ENCODE data around the gene ZCCHC7.

ZCCHC7 gene

DNA sequence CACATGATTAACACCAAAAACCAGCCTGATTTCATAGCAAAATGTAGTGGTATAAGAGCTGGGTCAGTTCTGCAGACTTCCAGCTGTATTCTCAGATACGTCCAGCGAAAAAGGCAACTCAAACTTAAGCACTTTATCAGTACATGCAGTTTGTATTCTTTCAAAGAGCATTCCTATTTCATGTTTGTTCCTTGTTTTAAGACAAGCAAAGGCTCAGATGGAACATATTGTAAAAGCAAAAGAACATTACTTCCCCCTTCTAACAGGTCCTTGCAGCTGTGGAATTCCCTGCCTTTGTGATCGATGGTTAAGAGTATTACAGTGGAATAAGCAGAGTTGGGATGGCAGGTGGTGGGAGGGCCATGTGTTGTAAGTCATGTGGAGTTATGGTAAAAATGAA, 215.8 kb downstream of the ZCCHC7 start:
- no peak for DNase-seq (ENCODE audit: low read depth)

DNA sequence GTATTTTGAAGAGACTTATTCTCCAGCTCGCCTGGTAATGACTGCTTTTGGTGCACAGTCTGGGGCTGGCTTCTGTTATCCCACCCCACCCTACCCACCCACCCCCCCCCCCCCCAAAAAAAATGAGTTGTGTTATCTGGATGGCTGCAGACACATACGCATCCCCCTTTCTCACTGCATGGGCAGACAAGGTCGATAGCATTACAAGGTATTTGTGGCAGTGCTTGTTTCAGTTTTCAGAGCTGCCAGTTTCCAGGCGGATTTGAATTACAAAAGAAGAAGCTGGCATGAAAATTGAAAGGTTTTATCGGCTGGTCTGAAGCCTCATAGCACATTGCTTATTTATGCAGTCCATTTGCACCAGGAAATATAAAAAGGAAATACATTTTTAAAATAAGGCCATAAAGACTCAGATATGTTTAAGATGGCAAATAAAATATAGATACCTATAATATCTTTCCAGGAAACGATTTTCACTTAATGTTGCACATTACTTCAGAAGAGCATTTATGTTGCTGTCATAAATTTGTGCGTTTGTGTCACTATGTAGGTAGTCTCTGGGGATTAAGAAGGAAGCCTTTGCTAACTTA, 217.0 kb downstream of the ZCCHC7 start:
- DNase-seq (ENCODE audit: low read depth), result no peak

DNA sequence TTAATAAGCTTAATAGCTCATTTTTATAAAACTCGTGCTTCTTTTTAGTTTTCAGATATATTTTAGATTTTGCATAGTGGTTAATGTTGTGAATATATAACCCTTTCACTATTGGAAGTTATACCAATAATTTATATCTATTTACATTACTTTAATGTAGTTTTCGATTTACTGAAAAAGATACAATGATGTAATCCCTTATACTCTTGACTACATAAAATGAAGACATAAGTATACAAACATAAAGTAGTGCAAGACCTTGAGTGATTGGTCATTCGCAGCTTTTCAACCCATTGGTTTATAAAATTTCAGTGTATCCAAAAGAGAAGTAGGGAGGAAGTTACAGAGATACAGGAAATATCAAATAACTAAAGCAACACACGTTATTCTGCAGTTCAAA, 217.8 kb downstream of the ZCCHC7 start:
- no peak for DNase-seq (ENCODE audit: low read depth)

DNA sequence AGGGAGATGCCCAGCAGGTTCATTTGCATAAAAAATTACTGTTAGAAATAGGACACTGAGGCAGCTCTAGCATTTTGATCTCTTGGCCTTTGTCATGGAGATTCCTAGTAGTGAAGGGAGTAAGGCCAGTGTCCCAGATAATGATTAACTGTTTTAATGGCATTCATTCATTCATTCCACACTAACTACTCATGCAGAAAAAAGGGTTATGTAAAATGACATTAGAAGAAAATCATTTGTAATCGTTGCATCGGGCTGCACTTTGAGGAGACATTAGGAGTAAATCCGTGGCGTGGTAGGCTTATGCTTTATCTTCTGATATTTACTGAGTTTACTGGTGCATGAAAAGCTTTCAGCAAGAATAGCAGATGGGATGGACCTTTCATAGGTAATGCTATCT, 219.5 kb downstream of the ZCCHC7 start:
- no peak for DNase-seq (ENCODE audit: low read depth)

DNA sequence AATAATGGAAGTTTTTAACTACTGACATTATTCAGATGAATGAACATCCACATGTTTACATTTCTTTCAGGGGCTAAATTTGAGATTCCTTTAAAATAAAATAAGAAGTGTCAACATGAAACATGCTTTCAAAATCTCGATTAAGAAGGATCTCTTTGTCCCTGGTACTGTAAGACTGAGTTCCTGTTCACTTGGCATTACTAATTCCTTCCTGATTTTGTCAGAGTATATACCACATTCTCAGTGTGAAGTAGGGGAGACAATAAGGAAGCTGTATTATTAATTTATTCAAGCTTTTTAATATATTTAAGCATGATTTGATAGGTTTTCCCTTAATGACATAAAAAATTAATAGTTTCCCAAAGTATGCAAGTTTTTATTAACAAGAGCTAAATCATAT, 220.6 kb downstream of the ZCCHC7 start:
- no peak for DNase-seq (ENCODE audit: low read depth)

DNA sequence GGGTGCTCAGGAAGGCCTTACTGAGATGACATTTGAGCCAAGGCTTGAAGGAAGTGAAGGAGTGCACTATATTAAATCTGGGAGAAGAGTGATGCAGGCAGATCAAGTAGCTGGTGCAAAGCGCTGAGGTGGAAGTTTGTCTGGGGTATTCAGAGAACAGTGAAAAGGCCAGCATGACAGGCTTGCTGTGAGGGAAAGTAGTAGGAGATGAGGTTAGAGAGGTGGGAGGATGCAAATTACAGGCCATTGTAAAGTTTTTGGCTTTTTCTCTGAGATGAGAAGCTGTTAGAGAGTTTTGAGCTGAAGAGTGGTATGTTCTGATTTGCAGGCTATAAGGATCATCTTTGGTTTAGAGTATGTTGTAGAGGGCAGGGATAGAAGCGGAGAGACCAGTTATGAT, 221.3 kb downstream of the ZCCHC7 start:
- DNase-seq (ENCODE audit: low read depth), result no peak

DNA sequence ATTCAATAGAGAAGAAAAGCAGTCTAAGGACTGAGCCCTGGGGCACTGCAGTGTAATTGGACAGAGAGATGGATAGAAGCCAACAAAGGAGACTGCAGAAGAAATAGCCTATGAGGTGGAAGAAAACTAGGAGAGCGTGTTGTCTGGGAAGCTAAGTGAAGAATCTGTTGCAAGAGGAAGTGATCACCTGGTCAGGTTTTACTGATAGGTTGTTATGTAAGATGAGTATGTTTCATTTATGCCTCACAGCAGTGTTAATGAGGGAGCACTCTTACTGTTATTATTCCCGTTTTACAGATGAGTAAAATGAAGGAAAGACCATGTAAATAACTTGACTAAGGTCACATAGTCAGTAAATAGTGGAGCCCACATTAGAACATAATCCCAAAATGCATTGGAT, 222.1 kb downstream of the ZCCHC7 start:
- no peak for DNase-seq (ENCODE audit: low read depth)

DNA sequence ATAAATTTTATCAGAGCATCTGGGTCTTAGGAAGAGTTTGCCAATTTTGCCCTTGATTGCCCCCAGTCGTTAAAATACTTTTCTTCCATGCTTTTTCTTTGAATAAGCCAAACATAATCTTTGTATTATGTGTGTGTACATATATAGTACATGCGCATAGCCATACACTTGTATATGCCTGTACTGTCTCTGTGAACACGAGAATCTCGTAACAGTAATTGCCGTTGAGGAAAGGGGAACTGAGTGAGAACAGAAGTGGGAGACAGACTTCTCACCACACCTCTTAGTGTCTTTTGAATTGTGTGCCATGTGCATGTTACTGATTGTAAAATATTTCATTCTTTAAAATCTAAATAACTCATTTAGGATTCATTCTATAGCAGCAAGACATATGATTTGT, 222.5 kb downstream of the ZCCHC7 start:
- no peak for DNase-seq (ENCODE audit: low read depth)

DNA sequence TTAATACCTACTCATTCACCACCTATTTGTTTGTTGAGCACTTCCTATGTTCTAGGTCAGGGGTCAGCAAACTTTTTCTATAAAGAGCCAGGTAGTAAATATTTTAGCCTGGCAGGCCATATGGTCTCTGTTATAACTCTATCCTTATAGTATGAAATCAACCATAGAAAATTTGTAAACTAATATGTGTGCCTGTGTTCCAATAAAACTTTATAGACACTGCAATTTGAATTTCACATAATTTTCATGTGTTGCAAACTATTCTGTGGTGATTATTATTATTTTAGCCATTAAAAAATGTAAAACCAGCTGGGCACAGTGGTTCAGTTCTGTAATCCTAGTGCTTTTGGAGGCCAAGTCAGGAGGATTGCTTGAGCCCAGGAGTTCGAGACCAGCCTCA, 223.3 kb downstream of the ZCCHC7 start:
- no peak for DNase-seq (ENCODE audit: low read depth)

DNA sequence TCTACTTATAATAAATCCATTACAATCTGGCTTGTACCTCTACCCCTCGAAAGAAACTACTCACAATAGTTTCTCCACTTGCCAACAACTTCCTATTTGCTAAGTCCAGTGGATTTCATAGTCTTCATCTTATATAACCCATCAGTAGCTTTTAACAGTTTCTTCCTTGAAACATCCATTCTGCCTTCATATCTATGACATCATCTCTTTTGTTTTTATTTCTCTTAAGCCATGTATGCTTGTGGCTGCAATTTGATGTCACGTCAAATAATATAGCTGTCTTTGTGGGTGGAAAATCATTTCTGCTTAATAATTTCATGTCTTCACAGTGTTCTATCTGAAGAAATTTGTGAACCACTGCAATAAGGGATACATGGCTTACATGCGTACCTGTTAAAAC, 224.7 kb downstream of the ZCCHC7 start:
- no peak for DNase-seq (ENCODE audit: low read depth)

DNA sequence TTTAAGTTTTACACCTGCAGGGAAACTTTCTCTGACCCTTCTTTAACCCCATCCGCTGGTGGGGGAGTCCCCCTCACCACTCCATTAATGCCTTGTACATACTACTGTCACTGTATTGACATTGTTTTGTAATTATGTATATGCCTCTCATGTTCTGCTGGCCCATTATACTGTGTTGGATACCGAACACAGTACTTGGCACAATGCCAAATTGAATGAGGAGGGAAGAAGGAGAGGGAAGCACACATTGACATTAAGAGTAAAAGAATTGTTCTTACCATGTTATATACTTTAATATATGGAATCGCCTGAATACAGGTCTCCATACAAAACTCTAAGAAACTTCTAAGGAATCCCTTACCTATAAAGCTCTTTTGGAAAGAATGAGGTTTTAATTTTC, 228.5 kb downstream of the ZCCHC7 start:
- DNase-seq (ENCODE audit: low read depth), result no peak

DNA sequence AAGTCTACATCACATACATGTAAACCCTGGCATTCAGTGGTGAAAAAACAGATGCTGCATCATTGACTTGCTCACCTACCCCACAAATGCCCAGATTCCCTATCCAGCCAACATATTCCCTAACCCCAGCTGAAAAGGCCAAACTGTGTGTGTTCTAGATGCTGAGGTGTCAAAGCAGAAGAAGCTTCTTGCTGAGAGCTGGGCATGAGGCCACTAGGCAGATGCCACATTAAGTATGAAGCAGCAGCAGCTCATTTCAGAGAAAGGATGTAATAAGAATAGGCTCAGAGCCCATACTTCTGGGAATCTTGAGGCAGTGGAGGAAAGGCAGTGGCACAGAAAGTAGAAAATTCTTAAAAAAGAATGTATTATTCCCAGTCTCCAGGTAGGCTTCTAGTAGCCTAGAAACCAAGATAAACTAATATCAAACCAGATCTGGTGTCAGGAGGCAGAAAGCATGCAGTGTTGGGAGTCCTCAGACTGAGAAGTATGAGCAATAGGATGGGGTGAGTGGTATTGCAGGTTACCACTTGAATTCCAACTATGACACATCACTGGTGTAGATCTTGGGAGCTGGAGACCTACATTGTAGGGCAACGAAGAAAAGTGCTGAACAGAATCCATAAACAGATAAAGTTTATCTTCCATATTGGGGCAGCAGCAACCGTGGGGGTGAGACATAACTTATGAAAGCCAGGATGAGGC, 230.3 kb downstream of the ZCCHC7 start:
- DNase-seq (ENCODE audit: low read depth), result no peak

DNA sequence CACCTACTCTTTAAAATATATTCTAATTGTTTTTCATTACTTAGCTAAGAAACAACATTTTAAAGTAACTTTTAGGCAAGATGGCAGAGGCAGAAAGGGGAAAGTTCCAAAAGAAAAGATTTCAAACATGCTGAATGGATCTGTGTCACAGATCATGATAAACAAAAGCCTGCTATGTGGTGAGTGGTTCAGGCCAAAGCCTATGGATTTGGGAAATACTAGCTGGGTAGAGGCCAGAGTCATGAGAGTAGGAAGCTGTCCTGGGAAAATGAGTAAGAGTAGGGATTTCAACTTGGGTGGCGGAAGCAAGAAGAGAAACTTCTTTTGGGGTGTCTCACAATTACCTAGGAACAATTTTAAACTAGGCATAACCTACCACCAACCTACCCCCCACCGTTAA, 233.4 kb downstream of the ZCCHC7 start:
- no peak for DNase-seq (ENCODE audit: low read depth)

DNA sequence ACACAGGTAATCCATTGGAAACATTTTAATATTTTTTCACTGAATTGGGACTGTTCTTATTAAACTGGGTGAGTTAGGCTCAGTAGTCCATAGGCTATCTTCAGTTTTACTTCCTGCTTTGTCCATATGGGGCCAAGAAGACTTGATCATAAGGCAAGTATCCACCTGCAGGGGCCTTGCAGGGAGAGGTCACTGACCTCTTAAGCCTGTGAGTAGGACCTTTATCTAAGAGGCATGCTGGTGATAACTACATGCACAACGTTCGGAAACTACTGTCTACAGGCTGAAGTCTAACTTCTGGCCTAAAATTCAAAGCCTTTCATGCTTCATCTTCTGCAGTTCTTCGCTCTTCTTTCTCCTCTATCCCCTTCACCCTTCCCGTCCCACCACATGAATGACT, 242.1 kb downstream of the ZCCHC7 start:
- no peak for DNase-seq (ENCODE audit: low read depth)

DNA sequence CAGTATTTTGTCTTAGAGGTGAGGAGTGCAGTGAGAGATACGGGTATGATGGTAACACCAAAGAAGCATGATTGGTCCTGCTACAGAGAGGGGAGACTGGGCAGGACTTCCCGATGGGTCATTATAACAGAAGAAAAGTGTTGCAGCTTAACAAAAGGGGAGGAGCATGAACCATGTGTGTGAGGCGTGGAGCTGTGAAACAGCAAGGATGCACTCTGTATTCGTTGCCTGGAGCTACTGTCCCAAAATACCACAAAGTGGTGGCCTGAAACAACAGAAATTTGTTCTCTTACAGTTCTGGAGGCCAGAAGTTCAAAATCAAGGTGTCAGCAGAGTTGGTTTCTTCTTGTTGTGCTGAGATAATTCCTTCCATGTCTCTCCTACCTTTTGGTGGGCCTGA, 242.8 kb downstream of the ZCCHC7 start:
- no peak for DNase-seq (ENCODE audit: low read depth)

DNA sequence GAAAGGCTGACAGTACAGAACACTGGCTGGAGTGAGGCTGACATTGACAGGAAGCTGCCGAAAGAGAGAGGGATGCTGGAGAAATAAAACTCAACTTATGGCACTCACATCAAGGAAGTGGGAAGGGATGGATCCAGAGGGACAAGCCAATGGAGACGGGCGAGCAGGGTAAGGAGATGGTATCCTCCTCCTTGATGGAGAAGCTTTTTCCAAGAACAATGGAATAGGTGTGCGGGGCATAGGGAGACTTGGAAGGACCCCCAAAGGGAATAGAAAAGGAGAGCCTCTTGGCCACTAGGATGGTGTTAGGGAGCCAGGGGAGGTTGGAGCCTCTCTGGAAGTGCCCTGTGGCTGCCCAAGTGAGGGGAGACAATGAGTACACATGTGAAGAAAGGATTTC, 243.8 kb downstream of the ZCCHC7 start:
- no peak for DNase-seq (ENCODE audit: low read depth)

DNA sequence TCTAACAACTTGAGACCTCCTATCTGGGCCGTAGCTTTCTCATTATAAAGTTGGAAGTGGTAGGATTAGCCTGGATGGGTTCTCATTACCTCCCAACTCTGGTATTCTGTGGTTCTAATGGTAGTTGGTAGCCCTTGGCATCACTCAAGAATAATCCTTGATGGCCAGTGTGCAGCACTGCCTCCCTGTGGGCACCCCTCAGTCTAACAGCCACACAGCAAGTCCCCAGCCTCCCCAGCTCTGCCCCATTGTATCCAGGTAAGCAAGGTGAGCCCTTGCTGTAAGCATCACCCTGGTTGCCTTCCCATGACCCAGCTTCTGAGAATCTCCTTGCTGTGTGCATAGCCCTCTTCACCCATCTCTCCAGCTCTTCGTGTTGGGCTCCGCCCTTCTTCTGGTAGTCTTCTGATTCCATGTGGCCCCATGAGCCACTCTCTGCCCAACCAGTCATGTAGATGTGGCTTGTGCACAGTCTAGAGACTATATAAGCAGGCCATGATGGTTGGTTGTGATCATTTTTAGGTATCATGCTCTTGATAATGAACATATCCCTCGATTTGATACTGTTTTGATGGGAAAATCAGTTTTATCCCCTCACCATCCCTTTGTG, 244.5 kb downstream of the ZCCHC7 start:
- DNase-seq (ENCODE audit: low read depth), result no peak

DNA sequence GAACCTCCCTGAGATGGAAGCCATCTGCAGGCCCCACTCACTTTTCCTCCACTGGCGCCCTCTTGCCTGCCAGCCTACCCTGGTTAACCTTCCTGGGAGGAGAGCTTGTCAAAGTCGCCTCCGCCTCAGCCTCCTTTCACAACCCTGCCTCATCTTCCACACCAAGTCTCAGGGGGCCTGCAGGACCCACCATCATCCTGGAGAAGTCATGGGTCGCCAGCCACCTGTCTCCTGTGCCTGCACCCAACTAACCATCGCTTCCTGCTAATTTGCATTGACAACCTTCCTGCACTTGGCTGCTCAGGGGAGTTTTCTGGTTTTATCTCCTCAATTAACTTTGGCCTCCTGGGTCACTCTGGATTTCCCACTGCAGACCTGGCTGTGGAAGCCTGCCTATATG, 249.3 kb downstream of the ZCCHC7 start:
- no peak for DNase-seq (ENCODE audit: low read depth)

DNA sequence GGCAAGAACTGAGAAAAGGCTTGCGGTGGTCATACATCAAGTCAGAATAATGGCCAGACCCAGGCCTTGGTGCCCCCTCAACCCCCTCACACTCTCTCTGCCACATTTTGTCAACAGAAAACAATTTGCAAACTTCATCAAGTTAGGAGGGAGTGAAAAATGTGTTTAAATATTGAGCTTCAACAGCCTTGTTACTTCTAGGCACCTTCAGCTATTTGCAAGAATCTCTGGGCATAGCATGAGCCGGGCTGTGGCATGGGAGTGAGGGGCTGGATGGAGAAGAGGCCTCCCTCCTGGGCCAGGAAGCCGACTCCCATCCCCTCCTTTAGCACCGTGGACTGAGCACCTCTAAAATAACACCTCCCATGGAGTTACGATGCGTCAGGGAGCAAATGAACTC, 249.9 kb downstream of the ZCCHC7 start:
- no peak for DNase-seq (ENCODE audit: low read depth)

DNA sequence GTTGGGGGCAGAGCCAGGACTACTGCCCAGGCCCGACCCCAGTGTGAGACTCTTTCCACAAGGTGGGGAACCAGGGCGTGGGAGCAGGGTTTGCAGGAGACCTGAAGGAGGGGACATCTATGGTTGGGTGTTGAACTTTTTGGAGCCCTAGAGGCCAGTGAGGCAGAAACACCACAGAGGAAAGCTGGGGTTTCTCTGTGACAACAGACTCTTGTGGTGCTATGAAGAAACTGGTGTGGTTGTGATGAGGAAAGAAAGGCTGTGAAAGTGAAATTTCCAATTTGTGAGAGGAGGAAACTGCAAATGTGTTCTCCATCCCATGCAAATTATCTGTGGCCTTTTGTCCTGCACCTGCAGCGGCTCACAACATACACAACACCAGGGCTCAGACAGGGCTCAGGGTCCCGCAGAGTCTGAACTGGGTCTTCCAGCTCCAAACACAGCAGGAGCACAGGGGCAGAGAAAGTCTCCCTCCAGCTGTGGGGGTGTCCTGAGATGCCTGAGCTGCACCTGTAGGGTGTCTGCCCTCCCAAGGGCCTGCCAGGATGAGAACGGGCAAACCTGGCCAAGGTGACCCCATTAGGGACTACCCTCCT, 250.7 kb downstream of the ZCCHC7 start:
- no peak for DNase-seq (ENCODE audit: low read depth)

DNA sequence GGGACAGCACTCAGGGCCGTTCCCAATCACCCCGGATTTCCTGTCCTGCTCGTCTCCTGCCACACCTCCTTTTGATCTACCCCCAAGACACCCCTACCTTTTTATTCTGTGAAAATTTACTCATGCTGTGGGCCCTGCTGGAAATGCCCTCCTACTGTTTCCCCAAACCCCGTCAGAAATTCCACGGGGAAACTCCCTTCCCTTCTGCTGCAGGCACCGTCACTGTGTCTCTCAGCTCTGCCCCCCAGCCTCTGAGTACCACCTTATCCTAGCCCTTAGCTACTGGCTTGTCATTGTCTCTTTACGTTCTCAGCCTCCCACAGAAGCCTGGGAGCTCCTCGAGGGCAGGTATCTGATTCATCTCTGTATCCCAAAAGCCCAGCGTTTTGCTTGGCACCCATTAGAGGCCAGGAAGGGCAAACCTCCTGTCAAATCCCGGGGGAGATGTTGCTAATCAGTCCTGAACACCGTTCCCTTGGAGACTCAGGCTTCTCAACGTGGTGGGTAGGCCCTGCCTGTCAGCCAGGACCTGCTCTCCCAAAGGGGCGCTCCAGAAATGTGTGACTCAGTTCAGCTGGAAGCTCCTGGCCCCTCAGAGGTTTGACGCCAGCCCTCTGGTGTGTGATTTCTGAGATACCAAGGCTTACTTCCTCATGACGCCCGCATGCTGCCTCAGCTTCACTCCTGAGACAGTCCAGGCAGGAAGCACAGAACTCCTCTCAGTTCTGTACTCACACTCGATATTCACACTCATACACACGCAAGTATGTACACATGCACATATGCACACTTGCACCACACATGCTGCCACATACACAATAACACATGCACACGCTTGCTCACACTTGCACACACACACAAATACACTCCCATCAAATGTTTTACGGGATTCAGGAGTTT, 251.4 kb downstream of the ZCCHC7 start:
- no peak for DNase-seq (ENCODE audit: low read depth)

DNA sequence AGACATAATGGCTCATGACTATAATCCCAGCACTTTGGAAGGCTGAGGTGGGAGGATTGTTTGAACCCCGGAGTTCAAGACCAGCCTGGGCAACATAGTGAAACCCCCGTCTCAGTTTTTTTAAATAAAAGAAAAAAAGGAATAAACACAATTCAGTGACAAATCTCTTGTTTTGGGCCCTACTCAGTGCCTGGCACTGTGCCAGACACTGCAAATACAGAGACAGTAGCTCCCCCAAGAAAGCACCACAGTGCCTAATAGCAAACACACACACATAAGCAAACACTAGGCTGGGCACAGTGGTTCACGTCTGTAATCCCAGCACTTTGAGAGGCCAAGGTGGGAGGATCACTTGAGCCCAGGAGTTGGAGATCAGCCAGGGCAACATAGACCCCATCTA, 252.5 kb downstream of the ZCCHC7 start:
- DNase-seq (ENCODE audit: low read depth), result no peak

All from T-helper 22 cell (primary cell).